Effector memory CD4-positive, alpha-beta T cell (primary cell): ENCODE measurements around the gene PLCL2.

Experiments
- DNase-seq, 3 donors: peaks; one replicate each; pipeline ENCODE4 v3.0.0-alpha.2; 2020
- H3K27ac ChIP-seq: 2 replicates; pipeline ENCODE4 v1.7.0; 2013; ENCODE audit warnings: mild to moderate bottlenecking, low read length, moderate library complexity; ENCODE audit not compliant: insufficient read depth, poor library complexity, severe bottlenecking
- H3K27me3 ChIP-seq: replicated peaks from 2 replicates; pipeline ENCODE4 v1.7.0; 2013; ENCODE audit warnings: mild to moderate bottlenecking, low read length; ENCODE audit not compliant: insufficient read depth, control insufficient read depth, poor library complexity, severe bottlenecking
- H3K36me3 ChIP-seq: 2 replicates; pipeline ENCODE4 v1.7.0; 2013; ENCODE audit warnings: mild to moderate bottlenecking, low read length, moderate library complexity; ENCODE audit not compliant: control insufficient read depth, insufficient read depth
- H3K4me1 ChIP-seq: 2 replicates; pipeline ENCODE4 v1.7.0; 2013; ENCODE audit warnings: low read length, mild to moderate bottlenecking; ENCODE audit not compliant: control insufficient read depth, insufficient read depth, poor library complexity, severe bottlenecking
- H3K4me3 ChIP-seq: 2 replicates; pipeline ENCODE4 v1.7.0; 2013; ENCODE audit warnings: low read length, low read depth, mild to moderate bottlenecking; ENCODE audit not compliant: insufficient read depth, poor library complexity, severe bottlenecking
- H3K9me3 ChIP-seq: 2 replicates; pipeline ENCODE4 v1.7.0; 2013; ENCODE audit warnings: mild to moderate bottlenecking, low read length, moderate library complexity; ENCODE audit not compliant: control insufficient read depth

Gene PLCL2

GRCh38 chr3:16995601-16996000, 110.8 kb downstream of the PLCL2 start:
- no peak for DNase-seq
- Histone ChIP-seq H3K27ac (no peak overlapping the region), H3K36me3 (no peaks in the 10 kb centered on the region), H3K27me3 (no peaks in the 10 kb centered on the region), H3K9me3 (no peaks in the 10 kb centered on the region), H3K4me3 (no peak overlapping the region), H3K4me1 (peaks cover 17% of the 10 kb centered on the region)

DNA sequence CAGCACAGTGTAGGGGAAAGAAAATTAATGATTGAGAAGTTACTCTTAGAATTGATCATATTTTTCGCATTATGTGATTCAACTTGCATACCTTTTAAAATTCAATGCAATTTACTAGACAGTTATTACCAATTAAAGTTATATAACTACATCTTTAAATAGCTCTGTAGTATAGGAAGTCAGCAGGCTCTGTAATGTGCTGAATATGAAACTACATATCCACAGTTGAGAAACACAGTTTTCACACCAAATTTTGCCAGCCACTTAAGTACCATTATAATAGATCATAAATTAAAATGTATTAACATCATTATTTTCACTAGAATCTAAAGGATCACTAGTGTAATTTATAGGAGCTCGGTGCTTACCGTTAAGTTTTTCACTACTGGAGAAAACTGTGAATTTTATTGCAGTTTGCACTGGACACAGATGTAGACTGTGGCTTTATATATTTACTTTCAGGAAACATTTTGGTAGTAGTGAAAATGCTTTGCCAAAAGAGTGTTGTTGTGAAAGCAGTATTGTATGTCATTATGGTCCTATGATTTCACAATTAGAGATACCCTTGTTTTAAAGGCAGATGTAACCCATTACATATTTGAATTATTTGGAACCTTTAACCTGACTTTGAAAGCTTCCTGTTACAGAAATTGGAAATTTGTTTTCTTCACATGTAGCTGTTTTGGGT, 113.6 kb downstream of the PLCL2 start:
- peaks cover 10% of the 10 kb centered on the region for H3K4me1 ChIP-seq
- no peaks in the 10 kb centered on the region for H3K36me3 ChIP-seq
- no peaks in the 10 kb centered on the region for H3K9me3 ChIP-seq
- no peaks in the 10 kb centered on the region for H3K27me3 ChIP-seq
- DNase-seq, result no peak
- H3K27ac ChIP-seq, result no peak overlapping the region
- H3K4me3 ChIP-seq, result no peak overlapping the region

GRCh38 chr3:16999161-16999560, 114.4 kb downstream of the PLCL2 start:
- H3K9me3 ChIP-seq, result no peaks in the 10 kb centered on the region

DNA sequence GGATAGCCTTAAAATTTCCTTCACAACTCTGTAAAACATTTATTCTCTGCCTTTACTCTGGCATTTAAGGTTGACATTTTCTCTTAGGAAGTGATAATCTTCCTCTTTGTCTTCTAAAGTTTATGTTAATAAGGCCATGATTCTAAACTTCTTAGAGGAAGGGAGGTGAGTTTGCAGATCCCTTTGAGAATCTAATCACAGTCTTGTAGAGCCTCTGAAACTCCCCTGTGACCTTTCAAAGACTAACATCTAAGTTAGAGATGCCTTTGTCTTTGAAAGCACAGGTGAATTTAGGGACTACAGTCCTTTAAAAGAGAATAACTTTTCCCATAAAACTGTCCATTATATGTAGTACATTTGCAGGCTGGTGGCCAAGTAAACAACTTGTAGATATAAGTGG, 115.1 kb downstream of the PLCL2 start:
- Histone ChIP-seq H3K4me3 (no peak overlapping the region), H3K27me3 (no peaks in the 10 kb centered on the region), H3K9me3 (no peaks in the 10 kb centered on the region), H3K4me1 (peaks cover 9% of the 10 kb centered on the region), H3K27ac (no peak overlapping the region), H3K36me3 (no peaks in the 10 kb centered on the region)
- DNase-seq, result no peak

More at GRCh38 chr3:16999161-16999560, 114.4 kb downstream of the PLCL2 start:
- Histone ChIP-seq H3K4me3 (no peak overlapping the region), H3K4me1 (peaks cover 15% of the 10 kb centered on the region), H3K27ac (no peak overlapping the region), H3K36me3 (no peaks in the 10 kb centered on the region), H3K27me3 (no peaks in the 10 kb centered on the region)
- no peak for DNase-seq

DNA sequence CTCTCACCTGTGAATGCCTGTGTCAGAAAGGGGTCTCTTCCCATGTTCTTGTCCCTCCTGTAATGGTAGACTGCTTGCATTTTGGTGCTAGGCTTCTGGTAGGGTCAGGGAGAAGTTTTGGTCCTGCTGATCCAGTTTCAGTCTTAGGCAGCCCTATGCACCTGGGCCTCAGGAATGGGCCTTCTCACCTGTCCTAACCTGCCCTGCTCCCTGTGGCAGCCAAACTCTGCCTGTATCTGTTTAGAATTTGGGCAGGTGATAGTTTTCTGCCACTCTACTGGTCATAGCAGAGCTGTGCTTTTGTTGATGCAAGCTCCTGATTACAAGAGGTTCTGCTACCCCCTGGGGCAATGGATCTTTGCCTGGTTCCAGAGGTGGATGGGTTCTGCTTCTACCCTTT, 118.7 kb downstream of the PLCL2 start:
- H3K9me3 ChIP-seq, result no peaks in the 10 kb centered on the region
- H3K27ac ChIP-seq, result no peak overlapping the region
- no peak overlapping the region for H3K4me3 ChIP-seq
- H3K36me3 ChIP-seq, result no peaks in the 10 kb centered on the region
- DNase-seq, result no peak
- H3K27me3 ChIP-seq, result no peaks in the 10 kb centered on the region
- H3K4me1 ChIP-seq, result peaks cover 10% of the 10 kb centered on the region

DNA sequence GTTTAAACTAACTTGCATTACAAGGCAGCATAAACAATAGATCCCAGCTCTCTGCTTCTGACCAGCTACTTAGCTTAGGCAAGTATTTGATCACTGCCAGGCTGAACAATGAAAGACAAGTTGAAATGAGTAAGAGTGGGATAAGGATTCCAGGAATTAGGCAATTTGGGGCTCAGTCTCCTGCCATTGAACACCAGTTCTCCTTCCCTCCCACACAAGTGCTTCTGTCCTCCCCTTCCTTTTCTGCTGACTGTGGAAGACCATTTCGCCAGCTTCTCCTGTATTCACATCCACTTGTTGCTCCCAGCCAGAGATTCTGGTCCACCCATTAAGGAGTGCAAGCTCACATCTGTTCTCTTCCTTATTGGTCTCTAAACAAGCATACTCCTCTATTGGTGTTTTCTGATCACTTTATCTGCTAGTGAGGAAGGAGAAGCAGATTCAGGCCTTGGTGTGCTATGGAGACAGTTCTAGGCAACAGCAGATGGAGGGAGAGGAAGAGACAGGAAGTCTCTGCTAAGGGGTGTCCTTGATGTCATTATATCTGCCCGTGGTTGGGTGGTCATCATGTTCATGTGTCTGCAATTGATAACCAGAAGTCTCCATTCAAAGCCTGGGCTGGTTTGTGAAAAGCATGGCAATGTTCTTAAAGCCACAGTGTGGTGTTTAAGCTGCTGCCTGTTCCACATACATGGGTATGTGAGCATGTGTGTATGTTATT, 121.5 kb downstream of the PLCL2 start:
- H3K27ac ChIP-seq, result no peak overlapping the region
- no peak for DNase-seq
- no peak overlapping the region for H3K4me3 ChIP-seq
- peaks cover 17% of the 10 kb centered on the region for H3K36me3 ChIP-seq
- H3K27me3 ChIP-seq, result no peaks in the 10 kb centered on the region
- H3K4me1 ChIP-seq, result peaks cover 10% of the 10 kb centered on the region
- H3K9me3 ChIP-seq, result no peaks in the 10 kb centered on the region

GRCh38 chr3:17007284-17007683, 122.5 kb downstream of the PLCL2 start:
- no peak for DNase-seq

DNA sequence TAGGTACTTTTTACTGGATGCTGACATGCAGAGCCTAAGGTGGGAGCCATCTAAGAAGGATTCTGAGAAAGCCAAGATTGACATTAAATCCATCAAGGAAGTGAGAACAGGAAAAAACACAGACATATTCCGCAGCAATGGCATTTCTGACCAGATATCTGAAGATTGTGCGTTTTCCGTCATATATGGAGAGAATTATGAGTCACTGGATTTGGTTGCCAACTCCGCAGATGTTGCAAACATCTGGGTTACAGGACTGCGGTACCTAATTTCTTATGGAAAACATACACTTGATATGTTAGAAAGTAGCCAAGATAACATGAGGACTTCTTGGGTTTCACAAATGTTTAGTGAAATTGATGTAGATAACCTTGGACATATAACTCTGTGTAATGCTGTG, 125.1 kb downstream of the PLCL2 start:
- H3K4me3 ChIP-seq, result no peak overlapping the region
- H3K27me3 ChIP-seq, result no peaks in the 10 kb centered on the region
- peaks cover 5% of the 10 kb centered on the region for H3K4me1 ChIP-seq
- DNase-seq, result no peak
- H3K36me3 ChIP-seq, result peaks cover 29% of the 10 kb centered on the region
- H3K27ac ChIP-seq, result no peak overlapping the region
- no peaks in the 10 kb centered on the region for H3K9me3 ChIP-seq

More at GRCh38 chr3:17007284-17007683, 122.5 kb downstream of the PLCL2 start:
- H3K9me3 ChIP-seq, result no peaks in the 10 kb centered on the region
- no peak overlapping the region for H3K4me3 ChIP-seq
- H3K27ac ChIP-seq, result no peak overlapping the region
- no peaks in the 10 kb centered on the region for H3K27me3 ChIP-seq
- H3K4me1 ChIP-seq, result peaks cover 10% of the 10 kb centered on the region
- peaks cover 23% of the 10 kb centered on the region for H3K36me3 ChIP-seq

DNA sequence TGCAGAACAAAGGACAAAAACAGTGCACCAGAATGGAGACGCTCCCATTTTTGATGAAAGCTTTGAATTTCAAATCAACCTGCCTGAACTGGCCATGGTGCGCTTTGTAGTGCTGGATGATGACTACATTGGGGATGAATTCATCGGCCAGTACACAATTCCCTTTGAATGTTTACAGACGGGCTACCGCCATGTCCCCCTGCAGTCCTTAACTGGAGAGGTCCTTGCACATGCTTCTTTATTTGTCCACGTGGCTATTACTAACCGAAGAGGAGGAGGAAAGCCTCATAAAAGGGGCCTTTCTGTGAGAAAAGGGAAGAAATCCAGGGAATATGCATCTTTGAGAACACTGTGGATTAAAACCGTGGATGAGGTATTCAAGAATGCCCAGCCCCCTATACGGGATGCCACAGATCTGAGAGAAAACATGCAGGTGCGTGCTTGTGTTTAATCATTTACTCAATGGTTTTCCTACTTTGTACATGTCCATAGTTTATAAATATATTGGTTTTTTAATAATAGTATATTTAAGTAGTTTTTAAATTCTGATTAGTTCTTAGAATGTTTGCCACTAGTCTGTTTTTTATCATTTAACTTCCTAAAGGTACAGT, 127.1 kb downstream of the PLCL2 start:
- no peaks in the 10 kb centered on the region for H3K9me3 ChIP-seq
- H3K4me3 ChIP-seq, result no peak overlapping the region
- H3K27me3 ChIP-seq, result no peaks in the 10 kb centered on the region
- no peak overlapping the region for H3K27ac ChIP-seq
- no peaks in the 10 kb centered on the region for H3K4me1 ChIP-seq
- H3K36me3 ChIP-seq, result peaks cover 38% of the 10 kb centered on the region
- no peak for DNase-seq

- no peaks in the 10 kb centered on the region for H3K4me1 ChIP-seq
- no peak overlapping the region for H3K27ac ChIP-seq
- H3K36me3 ChIP-seq, result peaks cover 38% of the 10 kb centered on the region
- H3K9me3 ChIP-seq, result no peaks in the 10 kb centered on the region
- no peak for DNase-seq
- H3K4me3 ChIP-seq, result no peak overlapping the region
- no peaks in the 10 kb centered on the region for H3K27me3 ChIP-seq
Observed at GRCh38 chr3:17013050-17013449, 128.3 kb downstream of the PLCL2 start.
